Neural cell (in vitro differentiated cells): ENCODE data around the gene IFT122.
"Not testable (repeated sequence)": the region's sequence is repeated elsewhere in the genome, so short reads cannot be mapped to it uniquely, and the experiment has no call there.

Experiments
- CTCF ChIP-seq: fragments of 450-650 bp; IDR thresholded peaks from 2 replicates; pipeline ENCODE4 v1.5.1; 2014; ENCODE audit warnings: antibody characterized with exemption, mild to moderate bottlenecking, moderate library complexity; ENCODE audit not compliant: poor library complexity, severe bottlenecking
- EZH2 ChIP-seq: fragments of 200-600, 300-800 bp; shearing (Covaris generic), sonication (generic); IDR thresholded peaks from 2 replicates; pipeline ENCODE4 v1.6.1; 2014; ENCODE audit warnings: antibody characterized with exemption, low read length, borderline replicate concordance, mild to moderate bottlenecking; ENCODE audit not compliant: insufficient read depth, poor library complexity, severe bottlenecking
- POLR2AphosphoS5 ChIP-seq: IDR thresholded peaks from 2 replicates; pipeline ENCODE4 v1.6.1; 2012
- REST ChIP-seq: IDR thresholded peaks from 2 replicates; pipeline ENCODE4 v1.6.1; 2012; ENCODE audit warnings: borderline replicate concordance

- not testable (repeated sequence) for TF ChIP-seq CTCF, EZH2, POLR2AphosphoS5, REST
Observed at GRCh38 chr3:129481225-129481765, 41.3 kb downstream of the IFT122 start.
